HG02610 (cell line): ENCODE results near the gene SPATA6.
"Not testable (repeated sequence)": the region's sequence is repeated elsewhere in the genome, so short reads cannot be mapped to it uniquely, and the experiment has no call there.

Experiments
- ATAC-seq: cut with Tn5 transposase; IDR thresholded peaks from one replicate; pipeline ENCODE4 v1.9.1; 2021; ENCODE audit warnings: mild to moderate bottlenecking, moderate library complexity; ENCODE audit not compliant: unreplicated experiment

The SPATA6 gene

GRCh38 chr1:48471691-48472576 is at the start of gene SPATA6:
TSS of gene SPATA6 (minus strand) at chr1:48472204. CDS start at chr1:48472008, 196 bp downstream.
- ATAC-seq, result peak; percentile 99

GRCh38 chr1:48519896-48520295 is 47.9 kb upstream of the SPATA6 start:
- not testable (repeated sequence) for ATAC-seq

GRCh38 chr1:48506870-48507269 is 34.9 kb upstream of the SPATA6 start:
- ATAC-seq, result no peak

GRCh38 chr1:48500541-48501450 is 28.8 kb upstream of the SPATA6 start:
- no peak for ATAC-seq

GRCh38 chr1:48499211-48499735 is 27.3 kb upstream of the SPATA6 start:
- no peak for ATAC-seq

GRCh38 chr1:48498096-48498791 is 26.2 kb upstream of the SPATA6 start:
- ATAC-seq, result peak; percentile 89

- ATAC-seq, result no peak
Measured at GRCh38 chr1:48495911-48496310, 23.9 kb upstream of the SPATA6 start.

- ATAC-seq, result no peak
Measured at GRCh38 chr1:48495166-48495565, 23.2 kb upstream of the SPATA6 start.

GRCh38 chr1:48493970-48494769 is 22.2 kb upstream of the SPATA6 start:
- no peak for ATAC-seq

GRCh38 chr1:48493041-48493440 is 21.0 kb upstream of the SPATA6 start:
- ATAC-seq, result no peak

GRCh38 chr1:48492392-48492791 is 20.4 kb upstream of the SPATA6 start:
- ATAC-seq, result no peak

GRCh38 chr1:48488721-48489120 is 16.7 kb upstream of the SPATA6 start:
- no peak for ATAC-seq

- ATAC-seq, result no peak
Measured at GRCh38 chr1:48480504-48480903, 8.5 kb upstream of the SPATA6 start.

- not testable (repeated sequence) for ATAC-seq
Measured at GRCh38 chr1:48480023-48480422, 8.0 kb upstream of the SPATA6 start.

- no peak for ATAC-seq
Measured at GRCh38 chr1:48472638-48473037, 634 bp upstream of the SPATA6 start.

GRCh38 chr1:48470950-48471690 is 884 bp downstream of the SPATA6 start:
- no peak for ATAC-seq

GRCh38 chr1:48470481-48470855 is 1.5 kb downstream of the SPATA6 start:
- no peak for ATAC-seq

- ATAC-seq, result no peak
Measured at GRCh38 chr1:48469616-48470480, 2.2 kb downstream of the SPATA6 start.
